Body of pancreas (tissue), 4 donors: Measurements from ENCODE around the gene DSTN.

Experiments used
- CTCF ChIP-seq, 7 experiments: fragments of 450-650 bp in 4 of 7; fragments of 200-600 bp in 3 of 7; sonication (generic) in 3 of 7; IDR thresholded peaks; one replicate each; pipeline ENCODE4 v1.5.1; 2016 to 2019; ENCODE audit warnings: antibody characterized with exemption in 7 of 7
- POLR2A ChIP-seq, 3 donors: fragments of 450-650 bp; IDR thresholded peaks; one replicate each; pipeline ENCODE4 v1.6.1; 2016; ENCODE audit warnings: antibody characterized with exemption in 3 of 3, mild to moderate bottlenecking in 2 of 3

- no peak for TF ChIP-seq POLR2A (IDR thresholded peaks at IDR 0.05)
- TF ChIP-seq CTCF (IDR thresholded peaks at IDR 0.05), result no peak
Observed at GRCh38 chr20:17619351-17620093, 49.6 kb downstream of the DSTN start.
